ENCODE results near the gene ZBTB47. TPM values are rescaled to one million over a fixed set of nuclear protein-coding genes. Genes with fewer than 3 reads are reported as not detected.

Gene ZBTB47
- polyA plus RNA-seq, 1 donor from 2014 or later, result 4.8 TPM

- Histone ChIP-seq H3F3A (ENCODE audit: insufficient read depth, low read length, poor library complexity, severe bottlenecking) (no peaks in the 10 kb centered on the region), H4K20me1 (ENCODE audit: insufficient read depth) (no peaks in the 10 kb centered on the region), H3K79me2 (replicated peaks; ENCODE audit: insufficient read depth, low read length) (no peaks in the 10 kb centered on the region), H3K9me2 (ENCODE audit: insufficient read depth, low read length) (no peaks in the 10 kb centered on the region), H2AFZ (ENCODE audit: low read depth, low read length) (no peak overlapping the region), H3K4me3 (ENCODE audit: low read length) (no peak overlapping the region), H3K36me3 (ENCODE audit: insufficient read depth, low read length) (no peaks in the 10 kb centered on the region), H3K9ac (ENCODE audit: low read length) (no peak overlapping the region), H3K4me2 (ENCODE audit: low read length) (no peak overlapping the region), H3K27me3 (ENCODE audit: insufficient read depth, low read depth, low read length) (no peaks in the 10 kb centered on the region), H3K27ac (ENCODE audit: low read length) (no peak overlapping the region), H3K9me3 (ENCODE audit: low read length) (no peaks in the 10 kb centered on the region)
- TF ChIP-seq, protein P1, sequence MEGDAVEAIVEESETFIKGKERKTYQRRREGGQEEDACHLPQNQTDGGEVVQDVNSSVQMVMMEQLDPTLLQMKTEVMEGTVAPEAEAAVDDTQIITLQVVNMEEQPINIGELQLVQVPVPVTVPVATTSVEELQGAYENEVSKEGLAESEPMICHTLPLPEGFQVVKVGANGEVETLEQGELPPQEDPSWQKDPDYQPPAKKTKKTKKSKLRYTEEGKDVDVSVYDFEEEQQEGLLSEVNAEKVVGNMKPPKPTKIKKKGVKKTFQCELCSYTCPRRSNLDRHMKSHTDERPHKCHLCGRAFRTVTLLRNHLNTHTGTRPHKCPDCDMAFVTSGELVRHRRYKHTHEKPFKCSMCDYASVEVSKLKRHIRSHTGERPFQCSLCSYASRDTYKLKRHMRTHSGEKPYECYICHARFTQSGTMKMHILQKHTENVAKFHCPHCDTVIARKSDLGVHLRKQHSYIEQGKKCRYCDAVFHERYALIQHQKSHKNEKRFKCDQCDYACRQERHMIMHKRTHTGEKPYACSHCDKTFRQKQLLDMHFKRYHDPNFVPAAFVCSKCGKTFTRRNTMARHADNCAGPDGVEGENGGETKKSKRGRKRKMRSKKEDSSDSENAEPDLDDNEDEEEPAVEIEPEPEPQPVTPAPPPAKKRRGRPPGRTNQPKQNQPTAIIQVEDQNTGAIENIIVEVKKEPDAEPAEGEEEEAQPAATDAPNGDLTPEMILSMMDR (IDR thresholded peaks at IDR 0.05; ENCODE audit: poor library complexity, severe bottlenecking), result no peak
- no peak for TF ChIP-seq MXI1 (conservative IDR thresholded peaks at IDR 0.05; ENCODE audit: poor library complexity, severe bottlenecking)
- TF ChIP-seq RAD21 (conservative IDR thresholded peaks at IDR 0.05), result no peak
- TF ChIP-seq EZH2 (IDR thresholded peaks at IDR 0.05; ENCODE audit: borderline replicate concordance, insufficient read depth, low read length, poor library complexity, severe bottlenecking), result no peak
- no peak for TF ChIP-seq TAF1 (IDR thresholded peaks at IDR 0.05; ENCODE audit: low read depth)
- TF ChIP-seq REST (IDR thresholded peaks at IDR 0.05; ENCODE audit: borderline replicate concordance), result no peak
- TF ChIP-seq POLR2AphosphoS5 (IDR thresholded peaks at IDR 0.05), result no peak
- TF ChIP-seq SMC3 (conservative IDR thresholded peaks at IDR 0.05; ENCODE audit: poor library complexity), result no peak
- TF ChIP-seq EP300 (conservative IDR thresholded peaks at IDR 0.05; ENCODE audit: poor library complexity, severe bottlenecking), result no peak
Observed at GRCh38 chr3:42688016-42688415, 34.5 kb downstream of the ZBTB47 start.

DNA sequence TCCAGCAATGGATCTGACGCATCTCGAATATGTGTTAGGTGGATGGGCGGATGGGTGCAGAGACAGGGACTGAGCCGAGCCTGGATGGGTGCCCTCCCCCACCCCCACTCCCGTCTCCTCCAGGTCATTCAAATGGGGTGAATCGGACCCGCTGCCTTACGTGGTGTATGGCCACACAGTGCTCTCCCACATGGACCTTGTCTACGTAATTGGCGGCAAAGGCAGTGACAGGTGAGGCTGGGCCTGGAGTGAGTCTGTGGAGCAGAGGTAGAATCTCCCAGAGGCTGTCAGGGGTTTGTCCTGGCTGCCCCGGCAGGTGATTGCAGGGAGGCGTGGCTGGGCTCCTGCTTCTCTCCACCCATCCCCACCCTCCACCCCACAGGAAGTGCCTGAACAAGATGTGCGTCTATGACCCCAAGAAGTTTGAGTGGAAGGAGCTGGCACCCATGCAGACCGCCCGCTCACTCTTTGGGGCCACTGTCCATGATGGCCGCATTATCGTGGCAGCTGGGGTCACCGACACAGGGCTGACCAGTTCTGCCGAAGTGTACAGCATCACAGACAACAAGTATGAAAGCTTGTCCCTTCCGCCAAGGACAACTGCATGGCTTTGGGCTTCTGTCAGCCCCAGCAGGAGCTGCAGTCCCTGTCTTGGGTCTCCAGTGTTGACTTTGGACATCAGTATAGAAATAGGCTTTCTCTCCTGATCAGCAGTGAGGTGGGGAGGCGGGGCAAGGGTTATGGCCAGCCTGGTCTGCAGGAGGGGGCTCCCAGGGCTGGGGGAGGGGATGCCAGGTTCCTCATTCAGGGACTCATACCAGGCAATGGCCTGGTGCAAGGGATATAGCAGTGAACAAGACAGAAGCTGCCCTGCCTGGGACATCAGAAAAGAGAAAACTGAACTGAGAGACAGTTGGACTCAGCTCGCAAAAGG lies 35.3 kb downstream of the ZBTB47 start:
- Histone ChIP-seq H3K27ac (ENCODE audit: low read length) (no peak overlapping the region), H3F3A (ENCODE audit: insufficient read depth, low read length, poor library complexity, severe bottlenecking) (no peaks in the 10 kb centered on the region), H3K27me3 (ENCODE audit: insufficient read depth, low read depth, low read length) (no peaks in the 10 kb centered on the region), H3K4me2 (ENCODE audit: low read length) (no peak overlapping the region), H3K79me2 (replicated peaks; ENCODE audit: insufficient read depth, low read length) (no peaks in the 10 kb centered on the region), H2AFZ (ENCODE audit: low read depth, low read length) (no peak overlapping the region), H3K9me3 (ENCODE audit: low read length) (no peaks in the 10 kb centered on the region), H3K4me3 (ENCODE audit: low read length) (no peak overlapping the region), H3K36me3 (ENCODE audit: insufficient read depth, low read length) (no peaks in the 10 kb centered on the region), H3K9ac (ENCODE audit: low read length) (no peak overlapping the region), H4K20me1 (ENCODE audit: insufficient read depth) (no peaks in the 10 kb centered on the region), H3K9me2 (ENCODE audit: insufficient read depth, low read length) (no peaks in the 10 kb centered on the region)
- TF ChIP-seq POLR2AphosphoS5 (IDR thresholded peaks at IDR 0.05) (no peak), TAF1 (IDR thresholded peaks at IDR 0.05; ENCODE audit: low read depth) (no peak), SMC3 (conservative IDR thresholded peaks at IDR 0.05; ENCODE audit: poor library complexity) (no peak)
